GM19395 (cell line): ENCODE results near the gene CCDC158.
"Not testable (repeated sequence)": the region's sequence is repeated elsewhere in the genome, so short reads cannot be mapped to it uniquely, and the experiment has no call there.

Experiments
- ATAC-seq: cut with Tn5 transposase; IDR thresholded peaks from one replicate; pipeline ENCODE4 v1.9.1; 2021; ENCODE audit warnings: mild to moderate bottlenecking, moderate library complexity; ENCODE audit not compliant: unreplicated experiment

CCDC158 gene

GRCh38 chr4:76430519-76431388, 9.8 kb upstream of the CCDC158 start:
- ATAC-seq, result no peak

DNA sequence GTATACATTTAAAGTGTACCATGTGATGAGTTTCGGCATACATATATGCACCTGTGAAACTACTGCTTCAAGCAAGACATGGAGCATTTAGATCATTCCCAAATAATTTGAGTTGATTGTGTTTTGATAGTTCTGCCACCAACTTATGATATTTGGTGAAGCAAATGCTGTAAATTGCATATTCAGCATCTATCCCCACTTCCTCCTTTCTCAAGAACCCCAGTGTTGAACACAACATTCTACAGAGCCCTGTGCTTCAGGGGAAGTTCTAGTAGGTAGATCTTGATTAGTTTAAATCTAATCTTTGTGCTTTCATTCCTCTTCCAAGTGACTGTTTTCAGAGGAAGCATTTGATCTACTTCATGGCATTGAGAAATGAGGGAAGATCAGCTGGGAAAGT, 8.7 kb upstream of the CCDC158 start:
- no peak for ATAC-seq

GRCh38 chr4:76426272-76426671, 5.3 kb upstream of the CCDC158 start:
- ATAC-seq, result no peak

- not testable (repeated sequence) for ATAC-seq
Measured at GRCh38 chr4:76423159-76423558, 2.2 kb upstream of the CCDC158 start.

GRCh38 chr4:76420188-76420761, 666 bp downstream of the CCDC158 start:
- ATAC-seq, result no peak

DNA sequence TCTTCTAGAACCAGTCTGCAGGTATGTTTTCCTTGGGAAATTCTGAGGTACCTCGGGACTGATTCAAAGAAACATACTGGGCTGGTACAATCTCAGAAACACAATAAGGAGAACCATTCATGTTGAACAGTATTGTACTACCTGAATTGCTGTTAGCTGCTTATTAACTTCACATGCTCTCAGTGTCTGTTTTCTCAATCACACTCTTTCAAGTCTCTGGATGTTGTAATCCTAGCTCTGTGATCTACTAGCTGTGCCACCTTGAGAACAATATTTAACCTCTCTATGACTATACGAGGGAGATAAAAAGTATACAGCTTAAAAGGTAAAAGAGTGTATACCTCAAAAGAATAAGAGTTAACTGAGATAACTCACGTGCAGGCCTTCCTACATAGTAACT, 10.3 kb downstream of the CCDC158 start:
- ATAC-seq, result no peak

DNA sequence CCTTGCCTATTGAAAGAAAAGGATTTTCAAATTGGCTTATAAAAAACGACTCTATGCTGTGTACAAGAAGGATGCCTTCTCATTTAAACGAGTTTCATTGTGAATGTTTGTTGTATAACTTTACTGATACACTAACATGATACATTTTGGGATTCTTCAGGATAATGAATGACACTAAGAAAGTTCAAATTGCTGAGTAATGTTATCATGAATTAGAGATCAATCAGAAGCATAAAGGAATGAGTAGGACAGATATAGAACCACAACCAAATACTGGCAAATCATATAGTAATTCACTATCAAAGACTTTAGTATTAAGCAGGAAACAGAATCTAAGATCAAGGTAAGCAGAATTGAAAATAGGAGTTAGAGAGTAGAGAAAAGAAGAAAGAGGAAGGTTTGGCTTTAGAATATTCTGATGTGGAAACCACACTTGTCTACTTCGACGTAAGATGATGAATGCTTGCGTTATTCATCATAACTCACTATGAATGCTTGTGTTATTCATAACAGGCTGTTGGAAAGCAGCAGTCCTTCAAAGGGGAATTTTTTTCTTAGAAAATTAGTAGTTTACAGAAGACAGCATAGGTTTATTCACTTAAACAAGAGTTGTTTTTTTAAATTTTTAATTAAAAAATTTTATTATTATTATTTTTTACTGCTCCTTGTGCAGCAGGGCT, 13.4 kb downstream of the CCDC158 start:
- ATAC-seq, result no peak

DNA sequence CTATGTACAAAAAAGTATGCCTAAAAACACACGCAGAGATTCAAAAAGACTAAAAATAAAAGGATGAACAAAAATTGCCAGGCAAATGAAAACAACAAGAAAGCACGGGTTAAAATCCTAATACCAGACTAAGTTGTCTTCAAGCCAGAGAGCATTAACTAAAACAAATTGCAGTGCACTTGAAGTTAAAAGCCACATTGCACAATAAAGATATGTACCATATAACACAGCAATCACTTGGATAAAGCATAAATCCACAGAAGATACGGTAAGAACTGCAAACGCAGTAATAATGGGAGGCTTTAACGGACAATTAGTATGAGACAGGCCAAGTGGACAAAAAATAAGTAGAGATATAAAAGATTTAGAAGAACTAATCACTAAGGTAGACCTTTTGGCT, 14.9 kb downstream of the CCDC158 start:
- no peak for ATAC-seq

DNA sequence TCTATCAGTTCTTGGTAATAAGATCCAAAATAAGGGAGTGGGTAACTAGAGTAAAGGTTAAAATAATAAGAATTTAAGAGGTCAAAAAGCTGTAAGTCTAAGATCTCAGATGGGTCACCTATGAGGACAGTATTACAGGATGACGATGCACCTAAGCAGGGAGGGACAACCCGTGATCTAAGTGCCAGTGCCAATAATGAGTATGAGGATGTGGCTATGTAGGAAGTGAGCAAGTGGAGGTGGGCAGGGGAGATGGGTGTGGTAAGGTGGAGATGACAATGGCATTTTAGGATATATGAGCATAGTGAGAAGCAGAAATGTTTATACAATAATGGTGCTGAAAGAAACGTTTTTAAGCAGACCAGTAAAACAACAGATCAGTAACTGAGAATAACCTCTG, 19.3 kb downstream of the CCDC158 start:
- ATAC-seq, result no peak

DNA sequence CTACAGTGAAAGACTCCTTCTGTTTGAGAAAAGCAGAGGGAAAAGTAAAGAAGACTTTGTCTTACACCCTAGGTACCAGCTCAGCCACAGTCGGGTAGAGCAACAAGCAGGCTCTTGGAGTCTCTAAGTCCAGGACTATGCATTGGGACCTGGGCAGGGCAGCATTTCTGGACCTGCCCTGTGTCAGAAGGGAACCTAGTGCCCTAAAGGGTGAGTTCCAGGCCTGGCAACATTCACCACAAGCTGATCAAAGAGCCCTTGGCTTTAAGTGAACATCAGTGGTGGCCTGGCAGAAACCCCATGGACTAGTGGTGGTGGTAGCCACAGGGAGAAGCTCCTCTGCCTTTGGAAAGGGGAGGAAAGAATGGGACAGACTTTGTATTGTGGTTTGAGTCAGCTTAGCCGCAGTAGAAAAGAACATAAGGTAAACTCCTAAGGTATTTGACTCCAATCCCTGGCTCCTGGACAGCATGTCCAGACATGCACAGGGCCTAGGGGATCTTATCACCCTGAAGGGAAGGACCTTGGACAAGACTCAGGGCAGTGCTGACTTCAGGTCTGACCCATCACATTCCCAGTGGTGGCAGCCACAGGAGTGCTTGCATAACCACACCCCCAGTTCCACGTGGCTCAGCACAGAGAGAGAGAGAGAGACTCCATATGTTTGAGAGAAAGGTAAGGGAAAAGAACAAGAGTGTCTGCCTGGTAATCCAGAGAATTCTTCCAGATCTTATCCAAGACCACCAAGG, 32.6 kb downstream of the CCDC158 start:
- ATAC-seq, result no peak

- no peak for ATAC-seq
Measured at GRCh38 chr4:76386566-76387305, 34.2 kb downstream of the CCDC158 start.

- ATAC-seq, result no peak
Measured at GRCh38 chr4:76385974-76386373, 35.0 kb downstream of the CCDC158 start.

DNA sequence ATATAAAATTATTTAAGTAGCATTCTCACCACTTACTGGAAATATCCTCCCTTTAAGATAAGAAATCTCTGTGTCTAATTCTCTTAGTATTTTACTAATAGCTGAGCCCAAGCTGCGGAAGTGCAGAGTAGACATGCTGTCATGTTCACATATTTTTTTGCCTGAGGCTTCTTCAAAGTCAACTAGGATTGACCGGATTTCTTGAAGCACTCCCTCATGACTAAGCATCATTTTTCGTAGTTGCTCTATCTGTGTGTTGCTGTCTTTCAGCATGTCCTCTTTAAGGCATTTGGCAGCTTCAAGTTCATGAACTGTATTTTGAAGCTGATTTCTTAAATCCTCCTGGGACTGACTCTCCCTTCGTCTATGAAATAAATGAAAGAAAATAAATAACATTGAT, 36.9 kb downstream of the CCDC158 start:
- no peak for ATAC-seq

DNA sequence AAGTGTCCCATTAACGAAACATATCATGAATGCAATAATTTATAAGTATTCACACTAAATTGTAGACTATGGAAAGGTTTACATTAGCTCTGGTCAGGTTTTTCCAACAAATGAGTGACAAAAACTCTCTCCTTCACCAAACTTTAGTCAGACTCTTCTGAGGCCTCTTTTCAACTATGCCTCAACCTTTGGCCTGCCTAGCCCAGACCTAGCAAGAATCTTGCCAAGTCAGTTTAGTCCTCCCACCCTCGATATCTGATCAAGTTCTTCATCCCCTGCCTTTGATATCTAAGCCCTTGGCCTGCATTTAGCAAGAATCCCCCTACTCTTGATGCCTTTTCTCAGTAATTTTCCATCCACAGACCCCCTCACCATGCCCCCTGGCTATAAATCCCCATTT, 37.9 kb downstream of the CCDC158 start:
- ATAC-seq, result no peak

DNA sequence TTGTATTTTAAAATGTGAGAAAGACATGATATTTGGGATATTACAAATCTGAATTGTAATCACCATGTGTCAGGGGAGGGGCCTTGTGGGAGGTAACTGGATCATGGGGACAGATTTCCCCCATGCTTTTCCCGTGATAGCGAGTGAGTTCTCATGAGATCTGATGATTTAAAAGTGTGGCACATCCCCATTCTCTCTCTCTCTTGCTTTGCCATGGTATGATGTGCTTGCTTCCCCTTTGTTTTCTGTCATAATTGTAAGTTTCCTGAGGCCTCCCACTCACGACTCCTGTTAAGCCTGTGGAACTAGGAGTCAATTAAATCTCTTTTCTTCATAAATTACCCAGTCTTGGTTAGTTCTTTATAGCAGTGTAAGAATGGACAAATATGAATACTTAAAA, 39.0 kb downstream of the CCDC158 start:
- ATAC-seq, result no peak

- no peak for ATAC-seq
Measured at GRCh38 chr4:76380561-76380960, 40.4 kb downstream of the CCDC158 start.

DNA sequence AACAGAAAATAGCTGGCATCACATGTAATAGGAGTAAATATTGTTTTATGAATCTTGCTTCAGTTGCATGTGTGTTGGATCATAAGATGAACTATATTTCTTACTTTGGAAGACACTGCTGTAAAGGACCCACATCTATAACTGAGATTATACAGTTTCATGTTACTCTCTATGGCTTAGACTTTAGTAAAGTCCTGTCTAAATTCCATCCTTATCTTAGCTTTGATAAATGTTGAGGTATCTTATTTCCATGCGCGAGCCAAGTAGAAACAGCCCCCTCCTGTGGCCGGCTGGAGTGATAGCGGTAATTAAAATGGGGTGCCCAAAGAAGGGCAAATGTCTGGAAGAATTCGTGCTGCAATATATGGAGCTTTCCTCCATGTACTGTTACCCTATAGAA, 43.0 kb downstream of the CCDC158 start:
- no peak for ATAC-seq

DNA sequence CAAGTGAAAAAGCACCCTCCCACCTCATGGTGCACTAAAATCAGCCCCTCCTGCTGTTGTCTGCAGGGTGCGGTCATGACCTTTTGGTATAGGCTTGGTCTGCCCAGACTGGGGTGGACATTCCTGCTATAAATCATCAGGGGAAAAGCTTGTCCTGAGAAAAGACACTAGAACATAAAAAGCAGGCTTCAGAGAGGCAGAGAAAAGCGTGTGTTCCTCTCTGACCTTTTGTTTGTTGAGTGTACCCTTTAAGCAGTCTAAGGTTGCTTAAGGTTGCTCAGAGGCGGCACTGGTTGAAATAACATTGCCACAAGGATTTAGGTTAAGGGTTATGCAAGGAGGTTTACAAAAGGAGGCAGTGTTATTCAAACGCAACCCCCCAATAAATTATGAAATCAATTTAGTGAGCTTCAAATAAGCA, 43.5 kb downstream of the CCDC158 start:
- ATAC-seq, result no peak

GRCh38 chr4:76376534-76376933, 44.4 kb downstream of the CCDC158 start:
- ATAC-seq, result no peak

DNA sequence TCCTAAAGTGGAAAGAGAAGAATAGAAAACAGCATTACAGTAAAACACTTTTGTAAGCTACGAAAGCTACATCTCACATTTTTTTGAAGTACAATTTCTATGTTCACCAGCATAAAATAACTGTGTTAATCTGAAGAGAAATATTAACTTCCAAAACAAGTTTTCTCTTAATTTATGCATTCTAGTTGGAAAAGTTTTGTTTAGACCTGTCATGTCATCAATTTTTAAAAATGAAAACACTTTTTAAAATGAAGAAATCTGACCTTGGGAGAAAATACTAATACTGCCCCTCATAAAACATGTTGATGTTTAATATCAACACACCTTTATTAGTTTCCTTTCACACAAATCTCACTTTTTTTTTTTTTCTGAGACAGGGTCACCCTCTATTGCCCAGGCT, 45.2 kb downstream of the CCDC158 start:
- no peak for ATAC-seq

- ATAC-seq, result no peak
Measured at GRCh38 chr4:76374798-76375197, 46.1 kb downstream of the CCDC158 start.
